K562 (cell line): ENCODE data around the gene FOXO3. TPM values are rescaled to one million over a fixed set of nuclear protein-coding genes. Genes with fewer than 3 reads are reported as not detected.
A peak's percentile ranks its signal among the peaks of the same experiment; 100 is the strongest.

Source experiments
- ATAC-seq: fragments of 200-7000 bp; cut with Tn5 transposase; 3 replicates; pipeline ENCODE4 v1.9.1; 2020; ENCODE audit warnings: moderate library complexity
- BruUV-seq: library from RNA; stranded (reverse); fragments of 400-500 nt; replicated peaks from 2 replicates; lab custom pipeline; 2021; lab: Mats Ljungman, UMichigan
- CTCF ChIA-PET: fragments of 300-600 bp; formaldehyde crosslinking; extraction: SDS; loops from one replicate; lab custom pipeline; 2021; ENCODE audit warnings: low intra/inter-chr PET ratio; lab: Yijun Ruan, JAX
- POLR2A ChIA-PET: fragments of 300-600, 350-650 bp; sonication (Branson Sonifier 250); formaldehyde crosslinking; extraction: SDS; loops from one replicate; lab custom pipeline; 2021; ENCODE audit warnings: antibody characterized with exemption, inconsistent platforms; lab: Yijun Ruan, JAX
- DNase-seq, 4 experiments: peaks; one replicate each; pipeline versions ENCODE4 v3.0.0 to v3.0.0-alpha.2; 2011 to 2018; ENCODE audit warnings: low spot score in 3 of 4, mixed read lengths in 3 of 4; ENCODE audit errors: extremely low read depth in 1 of 4
- FAIRE-seq: peaks from 2 replicates; lab custom pipeline; 2011; peaks lifted over from hg19 to GRCh38; lab: Jason Lieb, UNC
- H2AFZ ChIP-seq: 2 replicates; pipeline ENCODE4 v1.6.0; 2011; ENCODE audit warnings: low read depth, low read length, control low read depth, inconsistent platforms
- H3K27ac ChIP-seq: fragments of 200-600 bp; 3 replicates; pipeline ENCODE4 v1.8.0; 2011; ENCODE audit warnings: low read depth, mild to moderate bottlenecking, control low read depth, inconsistent platforms, low read length, moderate library complexity, mixed read lengths; ENCODE audit errors: extremely low read depth
- H3K27me3 ChIP-seq, 2 experiments: fragments of 300-600 bp in 1 of 2; 2 replicates in 1 of 2; 3 replicates in 1 of 2; pipeline versions ENCODE4 v1.6.0 to v1.8.0; 2011; ENCODE audit warnings: inconsistent platforms in 2 of 2, low read length in 2 of 2, mild to moderate bottlenecking in 1 of 2, mixed read lengths in 1 of 2, moderate library complexity in 1 of 2; ENCODE audit not compliant: control insufficient read depth in 2 of 2, insufficient read depth in 2 of 2
- H3K36me3 ChIP-seq: fragments of 300-600 bp; 3 replicates; pipeline ENCODE4 v1.8.0; 2011; ENCODE audit warnings: mild to moderate bottlenecking, low read length, inconsistent platforms; ENCODE audit not compliant: control insufficient read depth, insufficient read depth
- H3K4me1 ChIP-seq, 2 experiments: fragments of 200-600 bp in 1 of 2; replicated peaks in 1 of 2; 2 replicates in 1 of 2; 3 replicates in 1 of 2; pipeline versions ENCODE4 v1.5.1 to v1.8.0; 2011; ENCODE audit warnings: inconsistent platforms in 2 of 2, low read length in 2 of 2, mild to moderate bottlenecking in 1 of 2, mixed read lengths in 1 of 2, moderate library complexity in 1 of 2; ENCODE audit not compliant: control insufficient read depth in 2 of 2, insufficient read depth in 2 of 2
- H3K4me2 ChIP-seq: 2 replicates; pipeline ENCODE4 v1.6.1; 2011; ENCODE audit warnings: low read length, control low read depth, inconsistent platforms, mixed read lengths; ENCODE audit not compliant: insufficient read depth
- H3K4me3 ChIP-seq: fragments of 200-600 bp; sonication (generic), shearing (Covaris generic); 2 replicates; pipeline ENCODE4 v1.5.1; 2016; ENCODE audit warnings: control low read depth, inconsistent platforms
- H3K79me2 ChIP-seq: fragments of 200-600 bp; 3 replicates; pipeline ENCODE4 v1.8.0; 2011; ENCODE audit warnings: low read length, inconsistent platforms; ENCODE audit not compliant: control insufficient read depth, insufficient read depth
- H3K9ac ChIP-seq, 2 experiments: 2 replicates each; pipeline versions ENCODE4 v1.6.0 to v1.6.1; 2011; ENCODE audit warnings: low read depth in 2 of 2, low read length in 2 of 2, control low read depth in 1 of 2, inconsistent platforms in 1 of 2, mild to moderate bottlenecking in 1 of 2, mixed read lengths in 1 of 2; ENCODE audit not compliant: insufficient read depth in 1 of 2
- H3K9me1 ChIP-seq: one replicate; pipeline ENCODE4 v1.6.0; 2011; ENCODE audit warnings: inconsistent platforms, mild to moderate bottlenecking, low read length, moderate library complexity; ENCODE audit not compliant: control insufficient read depth, insufficient read depth
- H3K9me3 ChIP-seq: replicated peaks from 2 replicates; pipeline ENCODE4 v1.5.1; 2011; ENCODE audit warnings: low read depth, low read length, inconsistent platforms; ENCODE audit not compliant: control insufficient read depth, insufficient read depth
- H4K20me1 ChIP-seq: replicated peaks from 2 replicates; pipeline ENCODE4 v1.6.1; 2011; ENCODE audit warnings: low read length, inconsistent platforms, mixed read lengths; ENCODE audit not compliant: control insufficient read depth, insufficient read depth
- BRCA1 ChIP-seq, 2 experiments: fragments of 450-650 bp in 1 of 2; sonication (generic) in 1 of 2; formaldehyde crosslinking in 1 of 2; IDR thresholded peaks; 2 replicates each; pipeline versions ENCODE4 v1.5.0 to v1.6.1; 2017 to 2020; ENCODE audit warnings: mild to moderate bottlenecking in 1 of 2, missing genetic modification reagents in 1 of 2
- ELF1 ChIP-seq: fragments of 200-800 bp; sonication (Bioruptor generic); IDR thresholded peaks from 2 replicates; pipeline ENCODE4 v1.6.1; 2016; ENCODE audit warnings: missing genetic modification characterization, missing compliant biosample characterization
- MAFG ChIP-seq: fragments of 450-650 bp; conservative IDR thresholded peaks from 2 replicates; pipeline ENCODE4 v1.6.1; 2016; ENCODE audit warnings: missing genetic modification characterization, missing compliant biosample characterization
- NFYB ChIP-seq: IDR thresholded peaks from 2 replicates; pipeline ENCODE4 v1.6.1; 2011; ENCODE audit warnings: mild to moderate bottlenecking, moderate library complexity; ENCODE audit not compliant: insufficient read length; ENCODE audit errors: extremely low read depth
- NR1H2 ChIP-seq: sonication (generic); formaldehyde crosslinking; IDR thresholded peaks from 2 replicates; pipeline ENCODE4 v1.4.0; 2020; ENCODE audit warnings: mild to moderate bottlenecking, missing genetic modification reagents
- RAD51 ChIP-seq: fragments of 450-650 bp; IDR thresholded peaks from 2 replicates; pipeline ENCODE4 v1.7.1; 2016; ENCODE audit warnings: low read depth, mild to moderate bottlenecking, borderline replicate concordance
- ZNF197 ChIP-seq: fragments of 200-800 bp; sonication (Bioruptor generic); IDR thresholded peaks from 2 replicates; pipeline ENCODE4 v1.6.1; 2016; ENCODE audit warnings: low read depth, missing genetic modification characterization, missing compliant biosample characterization
- WGBS: fragments of 100-300 bp; shearing (Covaris generic); methylation state at CpG from one replicate; pipeline ENCODE4 v1.1.6; 2016; ENCODE audit warnings: low coverage, mixed read lengths; ENCODE audit not compliant: insufficient coverage; ENCODE audit errors: missing lambda C conversion rate; 5-methylcytosine and 5-hydroxymethylcytosine counted together
- in situ Hi-C: fragments of 300-500 bp; cut with MboI; formaldehyde crosslinking; loops from 4 replicates; pipeline ENCODE4 v1.15.0; 2018; ENCODE audit warnings: inconsistent platforms, mixed read lengths
- intact Hi-C: fragments of 100-400 bp; cut with micrococcal nuclease; formaldehyde crosslinking; loops from 2 replicates; pipeline ENCODE4 v1.14.2; 2022
- polyA plus RNA-seq, 8 experiments: library from polyadenylated mRNA; depleted of rRNA in 4 of 8; stranded (reverse) in 5 of 8; unstranded in 3 of 8; fragments of >200 nt; fragmentation: Nextera tagmentation in 2 of 8; fragmentation: Illumina TruSeq in 1 of 8; extraction: Ambion mirVana in 2 of 8; extraction: Trizol in 1 of 8; gene quantifications; 2 replicates each; pipeline versions ENCODE4 v1.2.1 to v1.2.3, GENCODE V29; 2011 to 2014; ENCODE audit warnings: inconsistent platforms in 1 of 8, missing spikeins in 1 of 8
- total RNA-seq, 7 experiments: library from RNA; depleted of rRNA in 6 of 7; stranded (reverse); fragments of >200 nt in 6 of 7; fragmentation: Illumina TruSeq in 2 of 7; extraction: Trizol in 2 of 7; gene quantifications; 2 replicates each; pipeline versions ENCODE4 v1.2.1 to v1.2.3, GENCODE V29; 2011 to 2021; ENCODE audit warnings: low replicate concordance in 1 of 7
- TF ChIP-seq, protein P1 (sequence below), 2 experiments: IDR thresholded peaks in 1 of 2; conservative IDR thresholded peaks in 1 of 2; 2 replicates each; pipeline ENCODE4 v1.6.1; 2016; ENCODE audit warnings: low read depth in 2 of 2, mild to moderate bottlenecking in 1 of 2, missing compliant biosample characterization in 1 of 2, missing genetic modification characterization in 1 of 2, moderate library complexity in 1 of 2
- TF ChIP-seq, protein P2 (sequence below): fragments of 200-800 bp; sonication (Bioruptor generic); IDR thresholded peaks from 2 replicates; pipeline ENCODE4 v1.6.1; 2016; ENCODE audit warnings: missing genetic modification characterization, missing compliant biosample characterization
- TF ChIP-seq, protein P3 (sequence below): fragments of 250-450 bp; sonication (Bioruptor Pico); IDR thresholded peaks from 2 replicates; pipeline ENCODE4 v1.5.0; 2021

FOXO3 gene
- total and polyA plus RNA-seq, 9 of the 15 experiments (the other 6 are each of a cell fraction or from before 2014, with no cell fraction given): 3.0 to 14.6 (median 6.0) TPM

DNA sequence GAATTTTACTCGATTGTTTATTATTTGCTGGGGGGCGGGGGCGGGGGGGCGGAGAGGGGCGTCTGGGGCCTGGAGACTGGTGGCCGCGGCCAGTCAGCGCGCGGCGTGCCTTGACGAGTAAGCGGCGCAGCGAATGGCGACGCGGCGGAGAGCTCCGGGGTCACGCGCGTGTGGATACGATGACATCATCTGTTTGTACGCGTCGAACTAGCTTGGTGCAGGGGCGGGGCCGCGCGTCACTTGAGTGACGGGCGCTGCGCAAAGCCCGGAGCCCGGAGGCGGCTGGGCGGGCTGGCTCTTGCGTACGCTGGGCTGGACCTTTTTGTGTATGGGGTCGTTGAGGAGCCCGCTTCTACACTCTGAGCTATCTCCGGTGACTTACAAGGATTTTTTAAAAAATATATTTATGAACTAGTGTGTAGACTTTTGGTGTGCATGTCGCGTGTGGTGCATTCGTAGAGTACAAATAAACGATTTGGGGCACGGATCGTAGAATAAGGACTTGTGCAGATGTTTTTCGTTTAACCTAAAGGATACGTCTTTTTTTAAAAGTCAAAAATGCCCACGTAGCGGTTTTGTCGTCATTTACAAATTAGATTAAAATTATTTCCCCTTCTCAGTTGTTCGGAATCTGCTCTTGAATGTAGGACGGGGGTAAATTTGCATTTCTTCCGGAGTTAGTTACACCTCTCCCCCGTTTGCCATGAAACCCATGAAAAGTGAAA is 2.2 kb upstream of the FOXO3 start:
- peak overlapping the region; percentile 82 for H3K4me3 ChIP-seq
- intact Hi-C loops: loop anchor here (5.0 kb wide), 2 partner anchors 279 to 514 kb away; no protein-coding TSS in a partner anchor
- FAIRE-seq: peak; percentile 95
- H3K4me2 ChIP-seq: peak overlapping the region; percentile 89
- H3K27ac ChIP-seq: peak overlapping the region; percentile 99
- no peaks in the 10 kb centered on the region; the same call in 1 of the 2 replicates for H4K20me1 ChIP-seq
- peaks cover 23% of the 10 kb centered on the region for H3K79me2 ChIP-seq
- peak overlapping the region; percentile 98 for H2AFZ ChIP-seq
- no peaks in the 10 kb centered on the region for H3K36me3 ChIP-seq
- H3K27me3 ChIP-seq: no peaks in the 10 kb centered on the region
- peaks cover 23 to 44% of the 10 kb centered on the region in 2 experiments for H3K4me1 ChIP-seq
- POLR2A ChIA-PET: interaction anchor here (0.6 to 3.4 kb wide), 18 partner anchors 10 to 827 kb away, joined by 3 to 17 read pairs (median 4); partner anchors contain the start of gene ARMC2
- no peaks in the 10 kb centered on the region for H3K9me1 ChIP-seq
- no peaks in the 10 kb centered on the region for H3K9me3 ChIP-seq
- no TSS peak for BruUV-seq
- CTCF ChIA-PET: interaction anchor here (0.6 to 0.7 kb wide), 2 partner anchors 445 to 582 kb away, joined by 3 to 4 read pairs; no protein-coding TSS in a partner anchor
- DNase-seq: peak; percentile 84 to 99 (median 88)
- ATAC-seq: peak; percentile 74
- under 1% methylated on average over 41 of the region's 58 CpGs for WGBS
- H3K9ac ChIP-seq: peak overlapping the region; percentile 88 to 97
- in situ Hi-C loops: no loop called here
- TF ChIP-seq NR1H2 (CRISPR knock-in tag) (no peak), RAD51 (peak; percentile 7; the same call in 1 of the 2 replicates), NFYB (peak; percentile 71), MAFG (tag) (peak; percentile 80), ELF1 (tag) (no peak), BRCA1 (IDR thresholded peaks at IDR 0.05) (no peak), BRCA1 (CRISPR knock-in tag; IDR thresholded peaks at IDR 0.05) (no peak), ZNF197 (CRISPR knock-in tag) (peak; percentile 79; the same call in 1 of the 2 replicates)
- TF ChIP-seq, protein P1, sequence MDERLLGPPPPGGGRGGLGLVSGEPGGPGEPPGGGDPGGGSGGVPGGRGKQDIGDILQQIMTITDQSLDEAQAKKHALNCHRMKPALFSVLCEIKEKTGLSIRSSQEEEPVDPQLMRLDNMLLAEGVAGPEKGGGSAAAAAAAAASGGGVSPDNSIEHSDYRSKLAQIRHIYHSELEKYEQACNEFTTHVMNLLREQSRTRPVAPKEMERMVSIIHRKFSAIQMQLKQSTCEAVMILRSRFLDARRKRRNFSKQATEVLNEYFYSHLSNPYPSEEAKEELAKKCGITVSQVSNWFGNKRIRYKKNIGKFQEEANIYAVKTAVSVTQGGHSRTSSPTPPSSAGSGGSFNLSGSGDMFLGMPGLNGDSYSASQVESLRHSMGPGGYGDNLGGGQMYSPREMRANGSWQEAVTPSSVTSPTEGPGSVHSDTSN (CRISPR knock-in tag; IDR thresholded peaks at IDR 0.05; ENCODE audit: low read depth): peak; percentile 97
- TF ChIP-seq, protein P1 (tag; conservative IDR thresholded peaks at IDR 0.05; ENCODE audit: low read depth): peak; percentile 99
- TF ChIP-seq, protein P2, sequence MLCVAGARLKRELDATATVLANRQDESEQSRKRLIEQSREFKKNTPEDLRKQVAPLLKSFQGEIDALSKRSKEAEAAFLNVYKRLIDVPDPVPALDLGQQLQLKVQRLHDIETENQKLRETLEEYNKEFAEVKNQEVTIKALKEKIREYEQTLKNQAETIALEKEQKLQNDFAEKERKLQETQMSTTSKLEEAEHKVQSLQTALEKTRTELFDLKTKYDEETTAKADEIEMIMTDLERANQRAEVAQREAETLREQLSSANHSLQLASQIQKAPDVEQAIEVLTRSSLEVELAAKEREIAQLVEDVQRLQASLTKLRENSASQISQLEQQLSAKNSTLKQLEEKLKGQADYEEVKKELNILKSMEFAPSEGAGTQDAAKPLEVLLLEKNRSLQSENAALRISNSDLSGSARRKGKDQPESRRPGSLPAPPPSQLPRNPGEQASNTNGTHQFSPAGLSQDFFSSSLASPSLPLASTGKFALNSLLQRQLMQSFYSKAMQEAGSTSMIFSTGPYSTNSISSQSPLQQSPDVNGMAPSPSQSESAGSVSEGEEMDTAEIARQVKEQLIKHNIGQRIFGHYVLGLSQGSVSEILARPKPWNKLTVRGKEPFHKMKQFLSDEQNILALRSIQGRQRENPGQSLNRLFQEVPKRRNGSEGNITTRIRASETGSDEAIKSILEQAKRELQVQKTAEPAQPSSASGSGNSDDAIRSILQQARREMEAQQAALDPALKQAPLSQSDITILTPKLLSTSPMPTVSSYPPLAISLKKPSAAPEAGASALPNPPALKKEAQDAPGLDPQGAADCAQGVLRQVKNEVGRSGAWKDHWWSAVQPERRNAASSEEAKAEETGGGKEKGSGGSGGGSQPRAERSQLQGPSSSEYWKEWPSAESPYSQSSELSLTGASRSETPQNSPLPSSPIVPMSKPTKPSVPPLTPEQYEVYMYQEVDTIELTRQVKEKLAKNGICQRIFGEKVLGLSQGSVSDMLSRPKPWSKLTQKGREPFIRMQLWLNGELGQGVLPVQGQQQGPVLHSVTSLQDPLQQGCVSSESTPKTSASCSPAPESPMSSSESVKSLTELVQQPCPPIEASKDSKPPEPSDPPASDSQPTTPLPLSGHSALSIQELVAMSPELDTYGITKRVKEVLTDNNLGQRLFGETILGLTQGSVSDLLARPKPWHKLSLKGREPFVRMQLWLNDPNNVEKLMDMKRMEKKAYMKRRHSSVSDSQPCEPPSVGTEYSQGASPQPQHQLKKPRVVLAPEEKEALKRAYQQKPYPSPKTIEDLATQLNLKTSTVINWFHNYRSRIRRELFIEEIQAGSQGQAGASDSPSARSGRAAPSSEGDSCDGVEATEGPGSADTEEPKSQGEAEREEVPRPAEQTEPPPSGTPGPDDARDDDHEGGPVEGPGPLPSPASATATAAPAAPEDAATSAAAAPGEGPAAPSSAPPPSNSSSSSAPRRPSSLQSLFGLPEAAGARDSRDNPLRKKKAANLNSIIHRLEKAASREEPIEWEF: peak; percentile 22; the same call in 1 of the 2 replicates
- TF ChIP-seq, protein P3, sequence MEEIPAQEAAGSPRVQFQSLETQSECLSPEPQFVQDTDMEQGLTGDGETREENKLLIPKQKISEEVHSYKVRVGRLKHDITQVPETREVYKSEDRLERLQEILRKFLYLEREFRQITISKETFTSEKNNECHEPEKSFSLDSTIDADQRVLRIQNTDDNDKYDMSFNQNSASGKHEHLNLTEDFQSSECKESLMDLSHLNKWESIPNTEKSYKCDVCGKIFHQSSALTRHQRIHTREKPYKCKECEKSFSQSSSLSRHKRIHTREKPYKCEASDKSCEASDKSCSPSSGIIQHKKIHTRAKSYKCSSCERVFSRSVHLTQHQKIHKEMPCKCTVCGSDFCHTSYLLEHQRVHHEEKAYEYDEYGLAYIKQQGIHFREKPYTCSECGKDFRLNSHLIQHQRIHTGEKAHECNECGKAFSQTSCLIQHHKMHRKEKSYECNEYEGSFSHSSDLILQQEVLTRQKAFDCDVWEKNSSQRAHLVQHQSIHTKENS (CRISPR knock-in tag): no peak
